Mesodermal cell (in vitro differentiated cells): Measurements from ENCODE around the gene MEA1.

Source experiments
- H3K27ac ChIP-seq: 2 replicates; pipeline ENCODE4 v1.7.0; 2013; ENCODE audit warnings: mild to moderate bottlenecking, low read depth, low read length, moderate library complexity; ENCODE audit not compliant: severe bottlenecking
- H3K36me3 ChIP-seq: 2 replicates; pipeline ENCODE4 v1.7.1; 2013; ENCODE audit warnings: mild to moderate bottlenecking, low read length, moderate library complexity; ENCODE audit not compliant: control insufficient read depth, insufficient read depth
- H3K4me1 ChIP-seq: one replicate; pipeline ENCODE4 v1.7.1; 2013; ENCODE audit warnings: mild to moderate bottlenecking, low read length; ENCODE audit not compliant: insufficient read depth, control insufficient read depth, poor library complexity, severe bottlenecking
- H3K4me3 ChIP-seq: 2 replicates; pipeline ENCODE4 v1.7.0; 2013; ENCODE audit warnings: low read length, control low read depth, mild to moderate bottlenecking; ENCODE audit not compliant: insufficient read depth, poor library complexity, severe bottlenecking; ENCODE audit errors: extremely low read depth
- H3K9me3 ChIP-seq: 2 replicates; pipeline ENCODE4 v1.7.1; 2013; ENCODE audit warnings: mild to moderate bottlenecking, low read length, moderate library complexity; ENCODE audit not compliant: control insufficient read depth
- WGBS, 2 experiments: methylation state at CpG; one replicate each; pipeline ENCODE4 v1.1.5; 2013; ENCODE audit warnings: missing lambda C conversion rate in 2 of 2; ENCODE audit not compliant: insufficient coverage in 2 of 2; 5-methylcytosine and 5-hydroxymethylcytosine counted together

Gene MEA1

GRCh38 chr6:43037706-43038105 lies 24.0 kb upstream of the MEA1 start:
- H3K9me3 ChIP-seq, result no peaks in the 10 kb centered on the region
- H3K27ac ChIP-seq, result no peak overlapping the region
- H3K36me3 ChIP-seq, result peaks cover 87% of the 10 kb centered on the region
- 91 to 96% methylated on average over 8 to 9 of the region's 9 CpGs for WGBS, 2 experiments
- no peaks in the 10 kb centered on the region for H3K4me1 ChIP-seq
- H3K4me3 ChIP-seq, result no peak overlapping the region

- WGBS, 2 experiments, result 75 to 84% methylated on average over 4 to 5 of the region's 5 CpGs
- no peaks in the 10 kb centered on the region for H3K9me3 ChIP-seq
- H3K4me3 ChIP-seq, result no peak overlapping the region
- H3K36me3 ChIP-seq, result peaks cover 87% of the 10 kb centered on the region
- H3K27ac ChIP-seq, result no peak overlapping the region
- no peaks in the 10 kb centered on the region for H3K4me1 ChIP-seq
Measured at GRCh38 chr6:43037197-43037596, 23.5 kb upstream of the MEA1 start.

- H3K36me3 ChIP-seq, result peaks cover 85% of the 10 kb centered on the region
- H3K9me3 ChIP-seq, result no peaks in the 10 kb centered on the region
- no peaks in the 10 kb centered on the region for H3K4me1 ChIP-seq
- WGBS, 2 experiments, result 100% methylated on average over 3 to 4 of the region's 9 CpGs
- H3K27ac ChIP-seq, result no peak overlapping the region
- H3K4me3 ChIP-seq, result no peak overlapping the region
Measured at GRCh38 chr6:43036712-43037111, 23.0 kb upstream of the MEA1 start.

GRCh38 chr6:43035495-43036194 lies 21.9 kb upstream of the MEA1 start:
- Histone ChIP-seq H3K4me1 (no peaks in the 10 kb centered on the region), H3K9me3 (no peaks in the 10 kb centered on the region), H3K27ac (no peak overlapping the region), H3K36me3 (peaks cover 83% of the 10 kb centered on the region), H3K4me3 (no peak overlapping the region)
- 84 to 89% methylated on average over 4 of the region's 4 CpGs for WGBS, 2 experiments

- WGBS, 2 experiments, result 80 to 94% methylated on average over 2 of the region's 2 CpGs
- no peak overlapping the region for H3K27ac ChIP-seq
- H3K4me3 ChIP-seq, result no peak overlapping the region
- H3K9me3 ChIP-seq, result no peaks in the 10 kb centered on the region
- no peaks in the 10 kb centered on the region for H3K4me1 ChIP-seq
- H3K36me3 ChIP-seq, result peaks cover 84% of the 10 kb centered on the region
Measured at GRCh38 chr6:43034190-43034525, 20.4 kb upstream of the MEA1 start.

- no peak overlapping the region for H3K4me3 ChIP-seq
- no peaks in the 10 kb centered on the region for H3K4me1 ChIP-seq
- H3K36me3 ChIP-seq, result peaks cover 84% of the 10 kb centered on the region
- H3K9me3 ChIP-seq, result no peaks in the 10 kb centered on the region
- WGBS, 2 experiments, result 100% methylated on average over 1 of the region's 2 CpGs; no CpG with 5 or more reads in 1 of the 2 experiments
- H3K27ac ChIP-seq, result no peak overlapping the region
Measured at GRCh38 chr6:43033496-43034189, 19.9 kb upstream of the MEA1 start.

- peaks cover 83% of the 10 kb centered on the region for H3K36me3 ChIP-seq
- no peaks in the 10 kb centered on the region for H3K4me1 ChIP-seq
- 91 to 100% methylated on average over 2 of the region's 4 CpGs for WGBS, 2 experiments
- no peak overlapping the region for H3K27ac ChIP-seq
- no peaks in the 10 kb centered on the region for H3K9me3 ChIP-seq
- H3K4me3 ChIP-seq, result no peak overlapping the region
Measured at GRCh38 chr6:43032326-43032725, 18.6 kb upstream of the MEA1 start.

- Histone ChIP-seq H3K27ac (no peak overlapping the region), H3K4me1 (no peaks in the 10 kb centered on the region), H3K4me3 (no peak overlapping the region), H3K9me3 (no peaks in the 10 kb centered on the region), H3K36me3 (peaks cover 90% of the 10 kb centered on the region)
- 94 to 96% methylated on average over 9 of the region's 9 CpGs for WGBS, 2 experiments
Measured at GRCh38 chr6:43029120-43029519, 15.4 kb upstream of the MEA1 start.

GRCh38 chr6:43026365-43026764 lies 12.6 kb upstream of the MEA1 start:
- no peak overlapping the region for H3K4me3 ChIP-seq
- H3K27ac ChIP-seq, result no peak overlapping the region
- peaks cover 7% of the 10 kb centered on the region for H3K4me1 ChIP-seq
- H3K36me3 ChIP-seq, result peaks cover 81% of the 10 kb centered on the region
- no peaks in the 10 kb centered on the region for H3K9me3 ChIP-seq
- 88 to 100% methylated on average over 3 to 5 of the region's 5 CpGs for WGBS, 2 experiments

GRCh38 chr6:43024436-43024835 lies 10.7 kb upstream of the MEA1 start:
- WGBS, 2 experiments, result 97 to 100% methylated on average over 2 of the region's 2 CpGs
- H3K36me3 ChIP-seq, result peaks cover 76% of the 10 kb centered on the region

More at GRCh38 chr6:43024436-43024835, 10.7 kb upstream of the MEA1 start:
- H3K4me1 ChIP-seq, result peaks cover 20% of the 10 kb centered on the region
- no peak overlapping the region for H3K4me3 ChIP-seq
- no peaks in the 10 kb centered on the region for H3K9me3 ChIP-seq
- no peak overlapping the region for H3K27ac ChIP-seq
